Inferior parietal cortex (tissue), 1 donor: Measurements from ENCODE around the gene DTWD1.
"Not testable (repeated sequence)": the region's sequence is repeated elsewhere in the genome, so short reads cannot be mapped to it uniquely, and the experiment has no call there.

Experiments
- DNase-seq: peaks from one replicate; pipeline ENCODE4 v3.0.0-alpha.2; 2016; ENCODE audit errors: extremely low spot score

DTWD1 gene

GRCh38 chr15:49645941-49646340 is 25.1 kb downstream of the DTWD1 start:
- DNase-seq, result no peak

GRCh38 chr15:49646891-49647290 is 26.0 kb downstream of the DTWD1 start:
- DNase-seq, result no peak

DNA sequence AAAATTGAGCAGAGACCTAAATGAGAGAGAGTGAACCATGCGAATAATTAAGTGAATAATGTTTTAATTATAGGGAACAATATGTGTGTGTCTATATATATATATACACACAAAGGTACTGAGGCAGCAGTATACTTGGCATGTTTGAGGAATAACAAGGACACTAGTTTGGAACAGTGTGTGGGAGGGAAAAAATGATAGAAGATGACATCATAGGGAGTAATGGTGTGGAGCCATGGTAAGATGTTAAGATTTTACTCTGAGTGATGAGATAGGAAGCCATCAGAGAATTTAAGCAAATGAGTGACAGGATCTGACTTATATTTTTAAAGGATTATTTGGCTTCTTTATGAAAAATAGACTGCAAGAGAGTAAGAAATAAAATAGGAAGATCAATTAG is 29.1 kb downstream of the DTWD1 start:
- no peak for DNase-seq

- no peak for DNase-seq
Observed at GRCh38 chr15:49650676-49651075, 29.8 kb downstream of the DTWD1 start.

DNA sequence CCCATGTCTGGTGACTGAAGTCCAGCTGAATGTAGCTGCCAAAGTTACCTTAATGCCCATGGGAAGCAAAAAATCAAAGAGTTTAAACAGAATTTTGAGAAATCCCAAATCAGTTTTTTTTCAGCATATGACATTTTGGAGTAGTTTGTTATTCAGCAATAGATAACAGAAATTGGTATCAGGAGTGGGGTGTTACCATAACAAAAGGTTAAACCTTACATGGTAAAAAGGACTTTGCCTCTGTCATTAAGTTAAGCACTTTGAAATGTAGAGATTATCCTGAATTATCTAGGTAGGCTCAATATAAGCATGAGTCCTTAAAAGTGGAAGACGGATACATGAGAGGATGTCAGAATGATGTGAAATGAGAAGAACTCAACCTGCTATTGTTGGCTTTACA is 32.1 kb downstream of the DTWD1 start:
- DNase-seq, result no peak

GRCh38 chr15:49656734-49657133 is 35.9 kb downstream of the DTWD1 start:
- DNase-seq, result no peak

- DNase-seq, result no peak
Observed at GRCh38 chr15:49664716-49665115, 43.9 kb downstream of the DTWD1 start.

DNA sequence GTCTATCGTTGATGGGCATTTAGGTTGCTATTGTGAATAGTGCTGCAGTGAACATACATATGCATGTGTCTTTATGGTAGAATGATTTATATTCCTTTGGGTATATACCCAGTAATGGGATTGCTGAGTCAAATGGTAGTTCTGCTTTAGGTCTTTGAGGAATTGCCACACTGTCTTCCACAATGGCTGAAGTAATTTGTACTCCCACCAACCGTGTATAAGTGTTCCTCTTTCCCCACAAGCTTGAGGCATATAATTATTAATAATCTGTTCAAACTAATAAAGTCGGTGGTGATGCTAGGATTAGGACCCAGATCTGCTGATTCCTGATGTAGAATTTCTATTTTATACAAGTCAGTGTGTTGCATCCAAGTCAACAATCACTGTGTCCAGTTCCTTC is 45.6 kb downstream of the DTWD1 start:
- DNase-seq, result not testable (repeated sequence)

DNA sequence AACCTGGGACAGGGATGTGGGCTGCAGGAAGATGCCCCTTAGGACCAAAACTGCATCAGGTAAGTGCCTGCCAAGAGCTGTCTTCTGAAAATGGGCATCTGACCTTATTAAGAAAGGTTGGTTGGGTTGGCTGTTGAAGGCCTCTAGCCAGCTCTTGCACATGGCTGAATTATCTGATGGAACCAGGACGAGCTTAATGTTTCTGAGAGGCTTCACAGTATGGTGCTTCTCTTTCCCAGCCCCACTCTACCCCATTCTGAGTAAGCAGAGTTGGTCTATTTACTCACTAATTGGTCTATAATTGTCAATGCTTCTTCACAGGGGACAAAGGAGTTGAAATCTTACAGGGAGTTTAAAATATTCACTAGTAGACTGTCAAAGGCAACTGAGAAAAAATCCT is 48.4 kb downstream of the DTWD1 start:
- no peak for DNase-seq

DNA sequence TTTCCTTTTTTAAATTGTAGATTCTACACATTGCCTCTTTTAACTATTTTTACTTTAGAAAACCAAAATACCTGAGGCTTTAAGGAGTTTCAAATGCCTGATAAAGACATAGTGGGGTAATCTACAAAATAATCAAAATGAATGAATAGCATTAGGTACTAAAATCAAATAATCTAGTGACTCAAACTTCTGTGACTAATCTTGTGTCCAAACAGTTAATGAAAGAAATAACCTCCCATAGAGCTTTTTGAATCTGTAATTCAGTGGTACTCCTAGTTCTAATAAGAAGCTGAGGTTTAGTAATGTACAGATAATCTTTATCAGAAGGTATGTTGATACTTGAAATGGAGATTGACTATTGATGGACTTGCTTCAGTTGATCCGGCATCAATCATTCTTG is 53.0 kb downstream of the DTWD1 start:
- DNase-seq, result no peak

DNA sequence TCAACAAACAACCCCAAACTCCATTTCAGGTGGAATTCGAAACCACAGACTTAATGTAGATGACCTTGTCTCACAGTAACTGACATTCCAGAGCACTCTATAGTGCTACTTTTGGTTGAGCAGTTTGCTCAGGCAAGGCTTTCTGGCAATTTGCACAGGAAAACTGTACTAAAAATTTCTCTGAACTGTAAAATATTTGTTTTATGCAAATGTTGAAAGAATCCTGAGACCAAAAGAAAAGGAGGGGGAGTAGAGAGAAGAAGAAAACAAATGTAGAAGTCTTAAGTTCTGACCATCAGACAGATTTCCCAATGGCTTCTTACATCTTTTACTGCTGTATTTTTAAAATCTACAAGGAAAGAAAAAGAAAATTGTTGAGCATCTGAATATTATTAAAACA is 53.5 kb downstream of the DTWD1 start:
- no peak for DNase-seq

DNA sequence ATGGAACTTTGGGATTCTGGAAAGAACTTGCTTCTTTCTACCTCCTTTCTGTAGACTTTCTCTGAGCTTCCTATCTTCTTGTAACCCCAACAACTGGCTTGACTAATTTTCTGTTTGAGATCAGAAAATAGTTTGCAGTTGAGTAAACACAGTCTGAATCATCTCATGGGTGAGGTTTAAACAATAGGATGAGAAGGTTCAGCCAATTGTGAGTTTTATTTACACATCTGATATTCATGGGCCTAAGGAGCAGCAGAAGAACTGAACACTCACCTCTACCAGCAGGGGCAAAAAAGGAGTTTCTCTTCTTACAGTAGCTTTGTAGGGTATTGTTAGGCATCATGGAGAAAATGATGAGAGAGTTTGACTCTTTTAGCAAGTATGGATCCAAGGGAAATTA is 54.2 kb downstream of the DTWD1 start:
- no peak for DNase-seq

GRCh38 chr15:49678655-49679054 is 57.8 kb downstream of the DTWD1 start:
- no peak for DNase-seq

GRCh38 chr15:49686599-49686998 is 65.8 kb downstream of the DTWD1 start:
- no peak for DNase-seq

- DNase-seq, result peak; percentile 32
Observed at GRCh38 chr15:49688135-49688790, 67.4 kb downstream of the DTWD1 start.

GRCh38 chr15:49692514-49693090 is 71.8 kb downstream of the DTWD1 start:
- DNase-seq, result no peak

DNA sequence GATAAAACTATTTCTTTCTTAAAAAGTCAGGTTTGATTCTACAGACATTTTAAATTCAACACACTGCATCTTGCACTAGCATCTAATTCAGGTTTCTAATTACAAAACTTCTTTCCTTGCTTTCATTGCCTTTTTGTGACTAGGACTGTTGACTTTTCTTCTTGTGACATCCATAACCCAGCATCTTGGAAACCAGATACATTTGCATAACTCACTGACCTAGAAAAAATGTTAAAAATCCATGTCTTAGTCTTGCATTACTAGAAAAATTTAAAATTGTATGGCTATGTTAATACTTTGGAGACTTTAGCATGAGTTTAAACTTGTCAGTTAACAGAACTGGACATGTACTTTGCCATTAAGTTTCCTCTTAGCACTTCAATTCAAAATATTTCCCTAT is 72.7 kb downstream of the DTWD1 start:
- DNase-seq, result no peak

GRCh38 chr15:49696433-49696832 is 75.6 kb downstream of the DTWD1 start:
- DNase-seq, result no peak

DNA sequence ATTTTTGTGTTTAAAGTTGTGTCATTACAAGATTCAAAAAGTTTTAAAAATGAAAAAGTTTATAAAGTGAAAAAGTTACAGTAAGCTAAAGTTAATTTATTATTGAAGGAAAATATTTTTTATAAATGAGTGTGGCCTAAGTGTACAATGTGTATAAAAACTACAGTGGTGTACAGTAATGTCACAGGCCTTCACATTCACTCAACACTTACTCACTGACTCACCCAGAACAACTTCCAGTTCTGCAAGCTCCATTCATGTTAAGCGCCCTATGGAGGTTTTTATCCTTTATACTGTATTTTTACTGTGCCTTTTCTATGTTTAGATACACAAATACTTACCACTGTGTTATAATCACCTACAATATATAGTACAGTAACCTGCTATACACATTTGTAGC is 76.3 kb downstream of the DTWD1 start:
- DNase-seq, result no peak

DNA sequence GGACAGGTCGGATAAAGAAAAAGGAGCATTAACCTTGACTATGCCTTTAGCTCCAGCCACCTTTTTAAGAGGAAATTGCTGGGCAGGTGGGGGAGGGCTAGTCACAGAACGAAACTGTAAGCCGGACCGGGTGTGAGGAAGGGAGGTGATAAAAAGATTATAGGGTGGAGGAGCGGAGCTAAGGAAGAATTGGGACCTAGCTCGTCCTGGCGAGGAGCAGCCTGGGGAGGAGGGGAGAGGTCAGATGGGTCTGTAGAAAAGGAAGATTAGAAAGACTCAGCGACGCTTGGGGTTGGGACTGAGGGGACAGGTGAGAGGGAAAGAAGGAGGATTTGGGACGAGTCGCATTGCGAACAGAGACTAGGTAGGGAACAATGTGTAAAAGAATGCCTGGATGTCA is 82.1 kb downstream of the DTWD1 start:
- not testable (repeated sequence) for DNase-seq
